Measurements from ENCODE around the gene FOCAD.
A peak's percentile ranks its signal among the peaks of the same experiment; 100 is the strongest.

The FOCAD gene

DNA sequence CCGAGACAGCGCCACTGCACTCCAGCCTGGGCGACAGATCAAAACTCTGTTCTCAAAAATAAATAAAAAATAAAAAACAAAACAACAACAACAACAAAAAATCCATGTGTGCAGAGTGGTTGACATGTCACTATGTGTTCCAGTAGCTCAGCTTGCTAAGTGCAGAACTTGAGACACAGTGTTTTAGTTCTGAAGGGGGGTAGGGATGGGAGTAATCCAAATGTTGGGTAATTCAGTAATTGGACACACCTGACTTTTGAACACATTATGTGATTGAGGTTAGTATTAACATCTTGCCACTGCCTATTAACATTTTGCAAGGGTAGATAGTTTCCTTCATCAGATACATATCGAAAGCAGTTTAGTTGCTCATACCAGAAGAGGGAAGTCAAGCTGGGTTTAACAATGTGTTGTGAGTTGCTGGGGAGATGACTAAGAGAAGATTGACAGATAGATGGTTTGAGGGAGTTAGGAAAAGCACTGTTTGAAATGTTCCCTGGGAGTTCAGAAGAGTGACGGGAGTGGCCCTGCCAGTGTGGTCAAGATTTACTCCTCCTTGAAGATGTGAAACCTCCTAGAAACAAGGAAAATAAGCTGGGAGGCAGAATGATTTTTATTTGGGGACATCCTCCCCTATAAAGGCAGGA lies 346.5 kb downstream of the FOCAD start:
- peak; percentile 63 for DNase-seq

DNA sequence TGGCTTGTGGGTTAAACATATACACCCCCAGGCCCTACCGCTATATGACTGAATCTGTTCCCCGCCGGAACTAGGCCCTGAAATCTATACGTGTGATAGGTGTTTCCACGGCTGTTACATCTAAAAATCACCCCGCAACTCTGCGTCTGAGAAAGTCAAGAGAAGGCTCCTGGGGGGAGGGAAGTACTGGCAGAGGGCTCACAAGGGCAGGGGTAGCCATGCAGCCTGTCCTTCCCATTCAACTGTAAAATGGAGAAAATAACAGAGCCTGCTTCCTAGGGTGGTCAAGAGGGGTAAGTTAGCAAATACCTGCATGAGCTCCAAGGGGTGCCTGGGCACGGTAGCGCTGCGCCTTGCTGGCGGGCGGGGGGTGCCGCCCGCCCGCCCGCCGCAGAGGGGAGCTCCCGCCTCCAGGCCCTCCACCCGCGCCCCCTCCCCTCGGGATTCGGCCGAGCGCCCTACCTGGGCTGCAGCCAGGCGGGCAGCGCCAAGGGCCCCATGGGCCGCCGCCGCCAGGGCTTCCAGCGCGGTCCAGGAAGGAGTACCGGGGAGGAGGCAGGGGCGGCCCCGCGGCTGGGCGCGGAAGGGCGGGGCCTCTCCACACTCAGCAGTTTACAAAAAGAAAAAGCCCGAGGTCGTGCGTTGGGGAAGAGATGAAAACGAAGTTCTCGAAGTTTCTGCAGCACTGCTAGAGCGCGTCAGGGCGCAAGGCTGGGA lies 347.2 kb downstream of the FOCAD start, which contains the start of gene HACD4:
Gene HACD4, minus strand, starts transcription at position 550 of the 717 bp plus-strand sequence. Its CDS starts 50 bp downstream, at position 500.
- peak; percentile 49 for DNase-seq

DNA sequence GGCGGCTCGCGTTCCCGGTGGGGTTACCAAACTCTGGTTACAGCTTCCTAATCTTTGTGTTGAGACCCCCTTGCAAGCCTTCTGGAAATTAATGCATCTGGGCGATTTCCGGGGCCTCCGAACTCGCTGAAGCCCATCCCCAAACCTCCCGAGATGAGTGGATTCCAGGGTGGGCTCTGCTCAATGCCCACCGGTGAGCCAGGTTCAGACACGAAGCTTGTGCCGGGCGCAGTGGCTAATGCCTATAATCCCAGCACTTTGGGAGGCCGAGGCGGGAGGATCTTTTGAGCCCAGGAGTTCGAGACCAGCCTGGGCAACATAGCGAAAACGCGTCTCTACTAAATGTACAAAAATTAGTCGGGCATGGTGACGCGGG lies 347.7 kb downstream of the FOCAD start:
- DNase-seq = no peak

DNA sequence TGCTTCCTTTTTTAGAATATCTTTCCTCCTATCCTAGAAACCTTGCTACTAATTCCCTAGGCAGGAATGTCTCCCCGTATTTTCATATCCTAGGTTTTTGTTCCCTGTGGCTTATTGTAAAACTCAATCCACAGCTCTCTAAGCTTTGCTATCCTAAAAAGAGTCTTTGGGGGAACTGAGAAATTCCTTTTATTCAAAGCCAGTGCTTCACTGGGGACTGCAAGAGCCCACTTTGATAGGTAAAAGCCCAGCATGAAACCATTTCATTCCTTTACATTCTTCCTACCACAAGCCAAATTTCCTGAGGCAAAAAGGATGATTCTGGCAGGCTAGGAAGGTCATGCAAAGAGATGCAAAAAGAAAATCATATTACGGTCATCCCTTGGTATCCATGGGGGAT lies 353.2 kb downstream of the FOCAD start:
- no peak for DNase-seq

DNA sequence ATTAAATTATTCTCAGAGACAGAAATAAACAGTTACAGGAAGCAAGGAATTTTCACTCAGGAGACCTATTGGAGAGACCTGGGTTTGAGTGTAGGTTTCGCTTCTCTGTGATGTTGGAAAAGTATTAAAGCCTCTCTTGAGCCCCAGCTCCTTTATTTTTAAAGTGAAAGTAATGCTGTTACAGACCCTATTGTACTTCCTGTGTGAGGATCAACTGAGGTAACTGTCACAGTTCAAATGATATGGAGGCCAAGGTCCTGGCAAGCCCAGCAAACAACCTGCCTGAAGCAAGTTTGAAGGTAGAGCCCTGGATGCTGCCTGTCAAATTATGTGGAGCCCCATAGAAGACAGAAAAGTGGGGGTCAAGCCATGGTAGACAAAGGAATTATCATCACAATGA lies 355.2 kb downstream of the FOCAD start:
- no peak for DNase-seq

DNA sequence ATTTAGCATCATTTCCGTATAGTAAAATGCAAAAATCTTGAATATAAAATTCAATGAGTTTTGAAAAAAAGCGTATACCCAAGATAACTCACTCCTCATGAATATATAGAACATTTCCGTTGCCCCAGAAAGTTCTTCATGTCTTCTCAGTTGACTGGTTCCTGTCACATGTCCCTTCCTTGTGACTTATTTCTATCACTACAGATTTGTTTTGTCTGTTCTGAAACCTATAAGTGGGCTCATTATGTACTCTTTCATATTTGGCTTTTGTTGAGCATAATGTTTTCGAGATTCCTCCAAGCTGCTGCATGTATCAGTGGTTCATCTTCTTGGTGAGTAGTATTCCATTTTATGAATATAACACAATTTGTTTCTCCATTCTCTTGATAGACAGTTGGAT lies 358.4 kb downstream of the FOCAD start:
- DNase-seq = no peak

DNA sequence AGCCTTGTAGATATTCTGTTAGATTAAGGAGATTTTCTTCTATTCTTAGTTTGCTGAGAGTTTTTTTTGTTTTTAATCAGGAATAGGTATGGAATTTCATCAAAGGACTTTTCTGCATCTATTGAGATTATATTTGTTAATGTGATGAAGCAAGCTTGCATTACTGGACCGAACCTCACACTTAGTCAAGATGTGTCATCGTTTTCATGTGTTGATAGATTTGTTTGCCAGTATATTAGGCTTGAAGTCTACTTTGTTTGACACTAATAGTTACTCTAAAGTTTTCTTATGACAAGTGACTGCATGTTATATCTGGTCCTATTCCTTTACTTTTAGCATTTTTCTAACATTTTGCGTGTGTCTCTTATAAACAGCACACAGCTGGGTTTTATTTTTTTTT lies 359.8 kb downstream of the FOCAD start:
- DNase-seq = no peak
